ENCODE results near the gene IKBIP.

IKBIP gene

DNA sequence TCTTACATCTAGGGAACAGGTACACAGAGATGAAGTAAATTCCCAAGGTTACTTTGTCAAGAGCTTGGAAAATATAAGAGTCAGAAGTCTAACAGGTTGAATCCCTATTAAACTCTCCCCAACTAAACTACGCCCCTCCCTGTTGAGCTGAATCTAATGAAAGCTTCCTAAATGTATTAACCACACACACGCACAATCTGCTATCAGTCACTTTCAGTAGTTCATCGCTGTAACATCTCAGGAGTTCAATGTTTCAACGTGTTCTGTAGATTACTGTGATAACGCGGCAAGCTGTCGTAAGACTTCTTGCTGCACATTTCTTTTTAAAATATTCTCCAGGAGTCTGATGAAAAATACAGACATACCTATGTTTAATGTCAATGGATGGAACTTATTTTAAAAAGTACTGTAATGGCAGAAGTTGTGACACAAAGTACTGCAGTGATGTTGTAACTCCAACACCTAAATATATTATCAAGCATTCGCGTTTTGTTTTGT lies 51.7 kb downstream of the IKBIP start:
- in situ Hi-C loops (cut with HindIII; ENCODE audit: low sequenced_read_pairs), result no loop called here
- H3K4me3 ChIP-seq (ENCODE audit: low read depth, low read length), result peak overlapping the region; percentile 99
- no peak for DNase-seq (ENCODE audit: low read depth, low spot score)
- TF ChIP-seq, protein P1, sequence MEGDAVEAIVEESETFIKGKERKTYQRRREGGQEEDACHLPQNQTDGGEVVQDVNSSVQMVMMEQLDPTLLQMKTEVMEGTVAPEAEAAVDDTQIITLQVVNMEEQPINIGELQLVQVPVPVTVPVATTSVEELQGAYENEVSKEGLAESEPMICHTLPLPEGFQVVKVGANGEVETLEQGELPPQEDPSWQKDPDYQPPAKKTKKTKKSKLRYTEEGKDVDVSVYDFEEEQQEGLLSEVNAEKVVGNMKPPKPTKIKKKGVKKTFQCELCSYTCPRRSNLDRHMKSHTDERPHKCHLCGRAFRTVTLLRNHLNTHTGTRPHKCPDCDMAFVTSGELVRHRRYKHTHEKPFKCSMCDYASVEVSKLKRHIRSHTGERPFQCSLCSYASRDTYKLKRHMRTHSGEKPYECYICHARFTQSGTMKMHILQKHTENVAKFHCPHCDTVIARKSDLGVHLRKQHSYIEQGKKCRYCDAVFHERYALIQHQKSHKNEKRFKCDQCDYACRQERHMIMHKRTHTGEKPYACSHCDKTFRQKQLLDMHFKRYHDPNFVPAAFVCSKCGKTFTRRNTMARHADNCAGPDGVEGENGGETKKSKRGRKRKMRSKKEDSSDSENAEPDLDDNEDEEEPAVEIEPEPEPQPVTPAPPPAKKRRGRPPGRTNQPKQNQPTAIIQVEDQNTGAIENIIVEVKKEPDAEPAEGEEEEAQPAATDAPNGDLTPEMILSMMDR (IDR thresholded peaks at IDR 0.05; ENCODE audit: low read depth, low read length), result no peak

DNA sequence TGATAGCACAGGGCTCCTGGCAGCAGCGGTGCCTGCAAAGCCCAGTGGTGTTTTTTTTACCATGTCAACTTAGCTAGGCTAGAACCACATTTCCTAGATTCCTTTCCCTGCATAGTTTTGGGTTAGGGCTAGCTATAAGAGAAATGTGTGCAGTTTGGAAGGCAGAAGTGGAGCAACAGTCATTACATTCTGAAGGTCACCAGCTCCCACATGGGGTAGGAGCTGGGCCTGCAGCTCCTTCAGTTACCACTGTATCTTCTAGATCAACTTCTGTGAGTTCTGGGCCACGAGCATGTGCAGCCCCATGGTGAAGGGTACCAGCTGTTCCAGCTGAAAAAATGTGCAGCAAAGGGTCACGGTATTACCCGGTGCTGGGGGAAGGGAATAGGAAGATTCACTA lies 53.4 kb downstream of the IKBIP start:
- no peak for DNase-seq (ENCODE audit: low read depth, low spot score)
- TF ChIP-seq, protein P1 (IDR thresholded peaks at IDR 0.05; ENCODE audit: low read depth, low read length), result no peak
- in situ Hi-C loops (cut with HindIII; ENCODE audit: low sequenced_read_pairs), result no loop called here
- H3K4me3 ChIP-seq (ENCODE audit: low read depth, low read length), result no peak overlapping the region

DNA sequence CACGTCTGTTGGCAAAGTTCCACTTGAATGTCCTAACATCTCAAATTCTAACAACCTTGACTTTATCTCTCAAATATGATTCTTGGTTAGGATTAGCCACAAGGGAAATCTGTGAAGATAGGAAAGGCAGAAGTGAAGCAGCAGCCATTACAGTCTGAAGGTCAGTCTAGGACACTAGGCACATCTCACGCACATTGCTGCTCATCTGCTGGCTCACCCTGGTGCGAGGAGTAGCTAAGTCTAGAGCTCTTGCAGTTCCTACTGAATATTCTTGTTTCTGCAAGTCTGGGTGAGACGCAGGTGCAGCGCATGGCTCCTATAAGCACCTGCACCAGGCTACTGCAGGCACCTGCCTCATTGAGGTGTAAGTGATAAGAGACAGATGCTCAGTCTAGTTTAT lies 57.5 kb downstream of the IKBIP start:
- in situ Hi-C loops (cut with HindIII; ENCODE audit: low sequenced_read_pairs), result no loop called here
- TF ChIP-seq, protein P1 (IDR thresholded peaks at IDR 0.05; ENCODE audit: low read depth, low read length), result no peak

DNA sequence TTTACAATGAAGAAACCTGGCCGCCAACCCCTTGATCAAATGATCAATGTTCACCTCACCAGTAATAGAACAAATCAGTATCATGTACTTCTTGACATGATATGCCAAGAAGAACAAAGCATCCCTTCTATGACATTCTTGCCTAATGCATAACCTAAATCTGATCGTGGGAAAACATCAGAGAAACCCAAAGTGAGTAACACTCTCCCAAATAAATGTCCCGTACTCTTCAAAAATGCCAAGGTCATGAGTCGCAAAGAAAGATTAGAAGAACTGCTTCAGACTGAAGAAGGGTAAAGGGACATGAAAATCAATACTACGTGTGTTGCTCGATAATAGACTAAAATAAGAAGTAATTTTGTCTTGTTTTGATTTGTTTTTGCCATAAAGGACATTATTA lies 62.5 kb downstream of the IKBIP start:
- TF ChIP-seq, protein P1 (IDR thresholded peaks at IDR 0.05; ENCODE audit: low read depth, low read length), result no peak
- no peak for DNase-seq (ENCODE audit: low read depth, low spot score)
- H3K4me3 ChIP-seq (ENCODE audit: low read depth, low read length), result no peak overlapping the region
- in situ Hi-C loops (cut with HindIII; ENCODE audit: low sequenced_read_pairs), result no loop called here

More for the DNA sequence above, 57.5 kb downstream of the IKBIP start:
- no peak overlapping the region for H3K4me3 ChIP-seq (ENCODE audit: low read depth, low read length)
- DNase-seq (ENCODE audit: low read depth, low spot score), result no peak

DNA sequence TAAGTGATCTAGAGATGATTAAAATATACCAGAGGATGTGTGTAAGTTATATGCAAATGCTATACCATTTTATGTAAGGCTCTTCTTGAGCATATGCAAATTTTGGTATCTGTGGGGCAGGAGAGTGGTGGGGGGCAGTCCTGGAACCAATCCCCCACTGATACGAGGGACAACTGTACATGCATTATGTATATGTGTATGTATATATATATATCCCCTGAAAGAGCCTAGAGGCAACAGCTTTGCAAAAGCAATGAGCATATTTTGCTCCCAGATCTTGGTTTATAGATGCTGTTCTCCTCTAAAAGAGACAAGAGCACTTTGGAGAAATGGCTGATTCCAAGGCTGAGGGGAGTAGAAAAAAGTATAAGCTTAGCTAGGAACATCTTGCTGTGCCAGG lies 63.5 kb downstream of the IKBIP start:
- in situ Hi-C loops (cut with HindIII; ENCODE audit: low sequenced_read_pairs), result no loop called here
- DNase-seq (ENCODE audit: low read depth, low spot score), result no peak
- TF ChIP-seq, protein P1 (IDR thresholded peaks at IDR 0.05; ENCODE audit: low read depth, low read length), result no peak
- H3K4me3 ChIP-seq (ENCODE audit: low read depth, low read length), result no peak overlapping the region

DNA sequence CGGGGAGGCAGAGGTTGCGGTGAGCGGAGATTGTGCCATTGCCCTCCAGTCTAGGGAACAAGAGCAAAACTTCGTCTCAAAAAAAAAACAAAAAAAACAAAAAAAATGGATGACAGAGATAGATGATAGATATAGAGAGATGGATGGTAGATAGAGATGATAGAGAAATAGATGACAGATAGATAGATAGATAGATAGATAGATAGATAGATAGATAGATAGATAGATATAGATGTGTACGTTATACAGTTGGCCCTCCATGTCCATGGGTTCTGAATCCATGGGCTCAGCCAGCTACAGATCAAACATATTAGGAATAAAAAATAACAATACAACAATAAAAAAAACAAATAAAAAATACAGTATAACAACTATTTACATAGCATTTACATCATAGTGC lies 63.9 kb downstream of the IKBIP start:
- no peak for DNase-seq (ENCODE audit: low read depth, low spot score)
- in situ Hi-C loops (cut with HindIII; ENCODE audit: low sequenced_read_pairs), result no loop called here
- no peak overlapping the region for H3K4me3 ChIP-seq (ENCODE audit: low read depth, low read length)
- TF ChIP-seq, protein P1 (IDR thresholded peaks at IDR 0.05; ENCODE audit: low read depth, low read length), result no peak

DNA sequence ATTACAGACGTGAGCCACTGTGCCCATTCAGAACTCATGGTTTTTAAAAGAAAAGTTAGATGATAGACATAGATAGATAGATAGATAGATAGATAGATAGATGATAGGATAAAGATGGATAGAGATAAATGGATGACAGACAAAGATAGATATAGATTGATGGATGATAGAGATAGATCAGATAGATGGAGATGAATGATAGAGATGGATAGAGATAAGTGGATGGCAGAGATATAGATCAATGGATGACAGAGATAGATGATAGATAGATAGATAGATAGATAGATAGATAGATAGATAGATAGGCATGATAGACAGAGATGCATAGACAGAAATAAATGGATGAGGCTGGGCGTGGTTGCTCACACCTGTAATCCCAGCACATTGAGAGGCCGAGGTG lies 64.8 kb downstream of the IKBIP start:
- DNase-seq (ENCODE audit: low read depth, low spot score), result no peak
- TF ChIP-seq, protein P1 (IDR thresholded peaks at IDR 0.05; ENCODE audit: low read depth, low read length), result no peak
- in situ Hi-C loops (cut with HindIII; ENCODE audit: low sequenced_read_pairs), result no loop called here
- H3K4me3 ChIP-seq (ENCODE audit: low read depth, low read length), result no peak overlapping the region
